B cell (primary cell): ENCODE measurements around the gene BHMT. TPM values are rescaled to one million over a fixed set of nuclear protein-coding genes. Genes with fewer than 3 reads are reported as not detected.

Experiments
- ATAC-seq: fragments of 200-7000 bp; cut with Tn5 transposase; one replicate; pipeline ENCODE4 v1.10.0; 2021; ENCODE audit warnings: low read depth, mild to moderate bottlenecking, moderate number of reproducible peaks, moderate library complexity
- CTCF ChIA-PET: fragments of 350-600 bp; sonication (Branson Sonifier 250); formaldehyde crosslinking; loops from one replicate; lab custom pipeline; 2021; ENCODE audit warnings: antibody characterized with exemption, inconsistent platforms; lab: Charles Lee
- POLR2A ChIA-PET: fragments of 350-600 bp; sonication (Branson Sonifier 250); formaldehyde crosslinking; loops from one replicate; lab custom pipeline; 2021; ENCODE audit warnings: antibody characterized with exemption; lab: Charles Lee
- DNase-seq: peaks from one replicate; pipeline ENCODE4 v3.0.0; 2013
- H2AFZ ChIP-seq: 2 replicates; pipeline ENCODE4 v1.6.1; 2012; ENCODE audit warnings: mild to moderate bottlenecking, low read depth, low read length; ENCODE audit not compliant: insufficient read depth, poor library complexity, severe bottlenecking
- H3K27ac ChIP-seq, 2 donors: 1 replicate in 1 of 2; 2 replicates in 1 of 2; pipeline ENCODE4 v1.5.1; 2012 to 2013; ENCODE audit warnings: low read length in 2 of 2, mild to moderate bottlenecking in 2 of 2, moderate library complexity in 1 of 2
- H3K27me3 ChIP-seq, 4 experiments: fragments of 200-600 bp in 1 of 4; sonication (generic) in 1 of 4; replicated peaks in 1 of 4; 1 replicate in 2 of 4; 2 replicates in 2 of 4; pipeline versions ENCODE4 v1.6.1 to v1.7.0; 2013 to 2016; ENCODE audit warnings: low read length in 3 of 4, mild to moderate bottlenecking in 2 of 4, mixed read lengths in 1 of 4, moderate library complexity in 1 of 4; ENCODE audit not compliant: insufficient read depth in 4 of 4, control insufficient read depth in 3 of 4; ENCODE audit errors: control extremely low read depth in 1 of 4
- H3K36me3 ChIP-seq, 2 experiments: replicated peaks in 1 of 2; 1 replicate in 1 of 2; 2 replicates in 1 of 2; pipeline versions ENCODE4 v1.6.1 to v1.7.1; 2013; ENCODE audit warnings: low read length in 1 of 2; ENCODE audit not compliant: insufficient read depth in 2 of 2, control insufficient read depth in 1 of 2; ENCODE audit errors: control extremely low read depth in 1 of 2, extremely low read depth in 1 of 2
- H3K4me1 ChIP-seq, 2 donors: fragments of 200-600 bp in 1 of 2; sonication (generic) in 1 of 2; 1 replicate in 1 of 2; 2 replicates in 1 of 2; pipeline versions ENCODE4 v1.5.1 to v1.6.1; 2013 to 2017; ENCODE audit warnings: low read length in 2 of 2; ENCODE audit not compliant: control insufficient read depth in 2 of 2, insufficient read depth in 2 of 2
- H3K4me2 ChIP-seq: replicated peaks from 2 replicates; pipeline ENCODE3; 2012; ENCODE audit warnings: mild to moderate bottlenecking, low read depth, low read length; ENCODE audit not compliant: poor library complexity, severe bottlenecking
- H3K4me3 ChIP-seq, 5 experiments: fragments of 200-600 bp in 1 of 5; sonication (generic) in 1 of 5; 1 replicate in 3 of 5; 2 replicates in 2 of 5; pipeline versions ENCODE4 v1.5.1 to v1.7.0; 2011 to 2016; ENCODE audit warnings: low read length in 4 of 5, mild to moderate bottlenecking in 4 of 5, low read depth in 2 of 5, control low read depth in 1 of 5, moderate library complexity in 1 of 5; ENCODE audit not compliant: insufficient read depth in 1 of 5; ENCODE audit errors: control extremely low read depth in 1 of 5, extremely low read depth in 1 of 5
- H3K79me2 ChIP-seq: fragments of 200-600 bp; sonication (generic); one replicate; pipeline ENCODE4 v1.6.0; 2016; ENCODE audit warnings: low read length; ENCODE audit not compliant: control insufficient read depth, insufficient read depth
- H3K9ac ChIP-seq: fragments of 200-600 bp; sonication (generic); 2 replicates; pipeline ENCODE4 v1.6.1; 2017; ENCODE audit warnings: mild to moderate bottlenecking, low read length, moderate library complexity
- H3K9me3 ChIP-seq, 3 donors: one replicate each; pipeline versions ENCODE4 v1.6.1 to v1.7.1; 2013; ENCODE audit warnings: low read length in 2 of 3; ENCODE audit not compliant: control insufficient read depth in 2 of 3, insufficient read depth in 1 of 3; ENCODE audit errors: control extremely low read depth in 1 of 3
- H4K20me1 ChIP-seq: 2 replicates; pipeline ENCODE4 v1.6.0; 2012; ENCODE audit warnings: mild to moderate bottlenecking, low read length; ENCODE audit not compliant: insufficient read depth, control insufficient read depth, poor library complexity, severe bottlenecking
- H3K27ac Mint-ChIP-seq: one replicate; pipeline ENCODE4 v1.8.0; 2021; ENCODE audit warnings: mixed read lengths
- H3K27me3 Mint-ChIP-seq: one replicate; pipeline ENCODE4 v1.8.0; 2021; ENCODE audit warnings: mixed read lengths
- H3K4me1 Mint-ChIP-seq: one replicate; pipeline ENCODE4 v1.8.0; 2021; ENCODE audit warnings: mixed read lengths
- H3K4me3 Mint-ChIP-seq: one replicate; pipeline ENCODE4 v1.8.0; 2021; ENCODE audit warnings: mixed read lengths
- H3K9me3 Mint-ChIP-seq: one replicate; pipeline ENCODE4 v1.8.0; 2022; ENCODE audit warnings: mixed read lengths; ENCODE audit not compliant: insufficient read depth
- EZH2 ChIP-seq: IDR thresholded peaks from 2 replicates; pipeline ENCODE4 v1.6.1; 2012; ENCODE audit warnings: borderline replicate concordance, low read depth, mild to moderate bottlenecking, moderate library complexity, low read length; ENCODE audit not compliant: insufficient read depth, poor library complexity, severe bottlenecking
- WGBS: methylation state at CpG from one replicate; pipeline ENCODE4 v1.1.5; 2013; ENCODE audit warnings: missing lambda C conversion rate; ENCODE audit not compliant: insufficient coverage; 5-methylcytosine and 5-hydroxymethylcytosine counted together
- intact Hi-C: fragments of 100-400 bp; cut with micrococcal nuclease; formaldehyde crosslinking; loops from one replicate; pipeline ENCODE4 v1.10.0; 2022
- polyA plus RNA-seq: library from polyadenylated mRNA; depleted of rRNA; stranded (reverse); fragments of >200 nt; gene quantifications from 2 replicates; pipeline ENCODE4 v1.2.3, GENCODE V29; 2012
- total RNA-seq, 2 donors: library from RNA; stranded (reverse); fragments of 120-200 nt in 1 of 2; gene quantifications; 1 replicate in 1 of 2; 2 replicates in 1 of 2; pipeline versions ENCODE4 v1.2.3 to v1.2.4, GENCODE V29; 2013 to 2022
- TF ChIP-seq, protein P1 (sequence below): fragments of 200-600 bp; IDR thresholded peaks from one replicate; pipeline ENCODE4 v1.8.0; 2022; ENCODE audit warnings: antibody characterized with exemption, mild to moderate bottlenecking

Gene BHMT
- total and polyA plus RNA-seq, 2 donors (not counting 1 experiment from before 2014, with no cell fraction given): not detected

DNA sequence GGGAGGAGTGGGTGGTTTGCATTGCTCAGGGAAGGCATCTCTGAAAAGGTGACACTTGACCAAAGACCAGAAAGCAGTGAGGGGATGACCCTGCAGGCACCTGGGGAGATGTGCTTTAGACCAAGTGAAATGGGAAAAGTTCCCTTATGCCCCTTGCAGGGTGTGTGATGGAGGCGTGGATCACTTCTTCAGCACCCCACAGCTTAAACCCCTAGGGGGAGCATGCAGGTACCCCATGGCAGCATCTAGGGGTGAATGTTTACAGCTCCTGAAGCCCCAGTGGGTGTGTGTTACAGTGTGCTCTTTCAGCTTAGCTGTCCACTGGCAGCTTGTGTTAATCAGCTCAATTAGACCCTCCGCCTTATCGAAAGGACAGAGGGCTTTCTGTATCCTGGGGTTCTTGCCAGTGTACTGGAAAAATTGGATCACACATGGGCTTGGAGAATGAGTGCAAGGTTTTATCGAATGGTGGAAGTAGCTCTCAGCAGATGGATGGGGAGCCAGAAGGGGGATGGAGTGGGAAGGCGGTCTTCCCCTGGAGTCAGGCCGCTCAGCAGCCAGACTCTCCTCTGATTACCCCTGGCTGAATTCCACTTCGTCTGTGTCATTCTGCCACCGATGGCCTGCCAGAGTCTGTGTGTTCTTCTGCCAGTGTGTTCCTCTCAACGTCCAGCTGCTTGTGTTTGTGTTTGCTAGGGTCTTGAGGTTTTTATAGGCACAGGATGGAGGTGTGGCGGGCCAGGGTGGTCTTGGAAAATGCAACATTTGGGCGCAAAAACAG lies 35.8 kb upstream of the BHMT start:
- Histone ChIP-seq H3K4me1 (no peaks in the 10 kb centered on the region), H3K27me3 (peaks cover 0 to 6% (median 3%) of the 10 kb centered on the region in 4 experiments), H3K4me2 (no peak overlapping the region), H3K27ac (no peak overlapping the region), H3K9me3 (peaks cover 0 to 4% (median 0%) of the 10 kb centered on the region in 3 donors), H2AFZ (no peak overlapping the region), H3K79me2 (no peaks in the 10 kb centered on the region), H3K36me3 (no peaks in the 10 kb centered on the region), H3K4me3 (no peak overlapping the region), H4K20me1 (no peaks in the 10 kb centered on the region), H3K9ac (no peak overlapping the region)
- H3K27me3 Mint-ChIP-seq: peaks cover 21% of the 10 kb centered on the region
- H3K9me3 Mint-ChIP-seq: no peaks in the 10 kb centered on the region
- ChIA-PET CTCF (no interaction called here), POLR2A (no interaction called here)
- 96% methylated on average over 10 of the region's 11 CpGs for WGBS
- TF ChIP-seq, protein P1, sequence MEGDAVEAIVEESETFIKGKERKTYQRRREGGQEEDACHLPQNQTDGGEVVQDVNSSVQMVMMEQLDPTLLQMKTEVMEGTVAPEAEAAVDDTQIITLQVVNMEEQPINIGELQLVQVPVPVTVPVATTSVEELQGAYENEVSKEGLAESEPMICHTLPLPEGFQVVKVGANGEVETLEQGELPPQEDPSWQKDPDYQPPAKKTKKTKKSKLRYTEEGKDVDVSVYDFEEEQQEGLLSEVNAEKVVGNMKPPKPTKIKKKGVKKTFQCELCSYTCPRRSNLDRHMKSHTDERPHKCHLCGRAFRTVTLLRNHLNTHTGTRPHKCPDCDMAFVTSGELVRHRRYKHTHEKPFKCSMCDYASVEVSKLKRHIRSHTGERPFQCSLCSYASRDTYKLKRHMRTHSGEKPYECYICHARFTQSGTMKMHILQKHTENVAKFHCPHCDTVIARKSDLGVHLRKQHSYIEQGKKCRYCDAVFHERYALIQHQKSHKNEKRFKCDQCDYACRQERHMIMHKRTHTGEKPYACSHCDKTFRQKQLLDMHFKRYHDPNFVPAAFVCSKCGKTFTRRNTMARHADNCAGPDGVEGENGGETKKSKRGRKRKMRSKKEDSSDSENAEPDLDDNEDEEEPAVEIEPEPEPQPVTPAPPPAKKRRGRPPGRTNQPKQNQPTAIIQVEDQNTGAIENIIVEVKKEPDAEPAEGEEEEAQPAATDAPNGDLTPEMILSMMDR: no peak
- no peak for TF ChIP-seq EZH2
- no peak overlapping the region for H3K27ac Mint-ChIP-seq
- ATAC-seq: no peak
- no peaks in the 10 kb centered on the region for H3K4me1 Mint-ChIP-seq
- H3K4me3 Mint-ChIP-seq: no peak overlapping the region
- DNase-seq: no peak
- intact Hi-C loops: no loop called here

DNA sequence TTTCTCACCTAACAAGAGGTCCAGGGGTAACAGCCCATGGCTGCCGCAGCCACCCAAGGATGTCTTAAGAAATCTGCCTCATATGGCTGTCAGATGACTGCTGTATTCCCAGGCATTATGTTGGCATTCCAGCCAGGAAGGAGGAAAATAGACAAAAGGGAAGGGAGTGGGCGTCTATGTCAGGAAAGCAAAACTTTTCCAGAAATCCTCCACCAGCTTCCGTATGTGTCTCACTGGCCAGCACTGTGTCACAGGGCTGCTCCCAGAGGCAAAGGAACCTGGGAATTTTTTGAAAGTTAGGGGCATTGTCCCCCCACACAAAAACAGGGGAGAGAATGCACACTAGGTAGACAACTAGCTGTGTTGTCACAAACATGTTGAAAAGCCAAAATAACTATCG lies 34.8 kb upstream of the BHMT start:
- TF ChIP-seq EZH2: no peak
- TF ChIP-seq, protein P1: no peak
- Histone ChIP-seq H3K79me2 (no peaks in the 10 kb centered on the region), H3K27ac (no peak overlapping the region), H3K4me3 (no peak overlapping the region), H3K36me3 (no peaks in the 10 kb centered on the region), H3K4me2 (no peak overlapping the region), H3K9ac (no peak overlapping the region), H4K20me1 (no peaks in the 10 kb centered on the region), H2AFZ (no peak overlapping the region), H3K4me1 (no peaks in the 10 kb centered on the region), H3K9me3 (peaks cover 0 to 4% (median 0%) of the 10 kb centered on the region in 3 donors), H3K27me3 (peaks cover 0 to 6% (median 1%) of the 10 kb centered on the region in 4 experiments)
- Mint-ChIP-seq H3K9me3 (no peaks in the 10 kb centered on the region), H3K4me1 (no peaks in the 10 kb centered on the region), H3K4me3 (no peak overlapping the region), H3K27ac (no peak overlapping the region), H3K27me3 (peaks cover 12% of the 10 kb centered on the region)
- intact Hi-C loops: no loop called here
- DNase-seq (no peak), ATAC-seq (no peak)
- CTCF ChIA-PET: no interaction called here
- POLR2A ChIA-PET: no interaction called here
- 100% methylated on average over 3 of the region's 4 CpGs for WGBS
